Stomach (tissue), 9 donors: ENCODE data around the gene ECI2. TPM values are rescaled to one million over a fixed set of nuclear protein-coding genes. Genes with fewer than 3 reads are reported as not detected.
"Not testable (repeated sequence)": the region's sequence is repeated elsewhere in the genome, so short reads cannot be mapped to it uniquely, and the experiment has no call there.

Source experiments
- DNase-seq, 2 donors: peaks; one replicate each; pipeline versions ENCODE4 v3.0.0 to v3.0.0-alpha.2; 2013 to 2019
- H3K27ac ChIP-seq, 5 donors: fragments of 200-600 bp in 4 of 5; sonication (generic) in 4 of 5; one replicate each; pipeline ENCODE4 v1.5.1; 2013 to 2019; ENCODE audit warnings: mild to moderate bottlenecking in 1 of 5, moderate library complexity in 1 of 5
- H3K27me3 ChIP-seq, 3 donors: fragments of 200-600 bp; sonication (generic); one replicate each; pipeline ENCODE4 v1.5.1; 2017 to 2019; ENCODE audit warnings: mixed run types in 1 of 3
- H3K36me3 ChIP-seq, 4 donors: fragments of 200-600 bp; sonication (generic); 1 replicate in 3 of 4; 2 replicates in 1 of 4; pipeline ENCODE4 v1.5.1; 2016 to 2019
- H3K4me1 ChIP-seq, 4 donors: fragments of 200-600 bp; sonication (generic); one replicate each; pipeline ENCODE4 v1.5.1; 2016 to 2019
- H3K4me3 ChIP-seq, 4 donors: fragments of 200-600 bp; sonication (generic) in 3 of 4; one replicate each; pipeline ENCODE4 v1.5.1; 2016 to 2019; ENCODE audit warnings: mild to moderate bottlenecking in 1 of 4
- H3K9me3 ChIP-seq, 4 donors: fragments of 200-600 bp; sonication (generic); one replicate each; pipeline ENCODE4 v1.5.1; 2016 to 2019
- CTCF ChIP-seq, 7 experiments: fragments of 450-650 bp in 4 of 7; fragments of 200-600 bp in 3 of 7; sonication (generic) in 3 of 7; IDR thresholded peaks; one replicate each; pipeline ENCODE4 v1.5.1; 2016 to 2019; ENCODE audit warnings: antibody characterized with exemption in 7 of 7, control low read depth in 2 of 7, mild to moderate bottlenecking in 1 of 7
- EP300 ChIP-seq: sonication (generic); formaldehyde crosslinking; IDR thresholded peaks from one replicate; pipeline ENCODE4 v1.6.1; 2017; ENCODE audit warnings: antibody characterized with exemption
- POLR2A ChIP-seq, 4 donors: fragments of 450-650 bp; IDR thresholded peaks; one replicate each; pipeline ENCODE4 v1.6.1; 2016; ENCODE audit warnings: antibody characterized with exemption in 4 of 4, control low read depth in 2 of 4, mild to moderate bottlenecking in 1 of 4, moderate library complexity in 1 of 4
- POLR2AphosphoS5 ChIP-seq, 3 donors: sonication (generic); formaldehyde crosslinking; IDR thresholded peaks; one replicate each; pipeline ENCODE4 v1.6.1; 2016; ENCODE audit warnings: antibody characterized with exemption in 3 of 3
- WGBS, 5 donors: extraction: QIAGEN DNeasy Blood & Tissue Kit in 3 of 5; methylation state at CpG; one replicate each; pipeline versions ENCODE4 v1.1.5 to v1.1.7; 2013 to 2018; 5-methylcytosine and 5-hydroxymethylcytosine counted together
- intact Hi-C: fragments of 100-400 bp; cut with DNase I; formaldehyde crosslinking; loops from one replicate; pipeline ENCODE4 v1.15.1; 2023; ENCODE audit warnings: low total_unique reads
- polyA plus RNA-seq, 3 donors: library from polyadenylated mRNA; stranded (reverse); fragments of 200-250 nt; gene quantifications; one replicate each; pipeline ENCODE4 v1.2.3, GENCODE V29; 2013
- total RNA-seq, 5 donors: library from RNA; depleted of rRNA; stranded (reverse); fragments of >200 nt; gene quantifications; one replicate each; pipeline versions ENCODE4 v1.1.0 to v1.2.3, GENCODE V29; 2014 to 2016
- donor health status: healthy with polysubstance abuse.
- donor health status: Bipolar disorder and iron deficiency.
- donor health status: healthy.

ECI2 gene
- total and polyA plus RNA-seq, 8 donors: 22.8 to 107 (median 60.8) TPM

- H3K27me3 ChIP-seq: no peaks in the 10 kb centered on the region
These were observed 21.7 kb downstream of the ECI2 start for GRCh38 chr6:4113649-4114048.

GRCh38 chr6:4112366-4112765, 23.0 kb downstream of the ECI2 start:
- no peak overlapping the region for H3K4me3 ChIP-seq
- peaks cover 5 to 30% (median 20%) of the 10 kb centered on the region in 4 donors for H3K4me1 ChIP-seq
- TF ChIP-seq POLR2AphosphoS5 (IDR thresholded peaks at IDR 0.05) (no peak), CTCF (IDR thresholded peaks at IDR 0.05) (no peak), POLR2A (IDR thresholded peaks at IDR 0.05) (no peak), EP300 (no peak)
- intact Hi-C loops: no loop called here
- H3K9me3 ChIP-seq: peaks cover 0 to 16% (median 7%) of the 10 kb centered on the region in 4 donors
- no peak for DNase-seq
- WGBS, 5 donors: 94 to 98% (median 97%) methylated on average over 3 of the region's 3 CpGs
- H3K36me3 ChIP-seq: peaks cover 22 to 33% (median 33%) of the 10 kb centered on the region in 4 donors
- H3K27me3 ChIP-seq: no peaks in the 10 kb centered on the region
- no peak overlapping the region for H3K27ac ChIP-seq

More at GRCh38 chr6:4113649-4114048, 21.7 kb downstream of the ECI2 start:
- no peak for DNase-seq
- Histone ChIP-seq H3K27ac (no peak overlapping the region), H3K4me1 (peaks cover 2 to 19% (median 16%) of the 10 kb centered on the region in 4 donors), H3K9me3 (peaks cover 0 to 16% (median 7%) of the 10 kb centered on the region in 4 donors), H3K4me3 (no peak overlapping the region), H3K36me3 (peaks cover 34 to 46% (median 45%) of the 10 kb centered on the region in 4 donors)
- intact Hi-C loops: no loop called here
- no peak for TF ChIP-seq EP300
- TF ChIP-seq POLR2AphosphoS5 (IDR thresholded peaks at IDR 0.05): no peak
- no peak for TF ChIP-seq CTCF (IDR thresholded peaks at IDR 0.05)
- no peak for TF ChIP-seq POLR2A (IDR thresholded peaks at IDR 0.05)

- H3K4me3 ChIP-seq, H3K27me3 ChIP-seq, intact Hi-C loops, H3K36me3 ChIP-seq: not testable (repeated sequence)
- peaks cover 0 to 16% (median 7%) of the 10 kb centered on the region in 4 donors for H3K9me3 ChIP-seq
- peak in 2 of 3 donors; percentile 63 to 67 for TF ChIP-seq POLR2AphosphoS5 (IDR thresholded peaks at IDR 0.05)
- peak in 1 of 2 donors; percentile 69 for DNase-seq
- H3K4me1 ChIP-seq: peaks cover 5 to 30% (median 21%) of the 10 kb centered on the region in 4 donors
- H3K27ac ChIP-seq: peak overlapping the region in 4 of 5 donors; percentile 73 to 79 (median 78)
- WGBS, 5 donors: 11 to 31% (median 16%) methylated on average over 4 of the region's 4 CpGs
These were observed 26.0 kb downstream of the ECI2 start for GRCh38 chr6:4109363-4109815.

GRCh38 chr6:4108561-4109093, 26.7 kb downstream of the ECI2 start:
- peak overlapping the region; percentile 72 to 79 (median 77) for H3K27ac ChIP-seq
- H3K4me1 ChIP-seq: peaks cover 5 to 32% (median 24%) of the 10 kb centered on the region in 4 donors
- no peak for DNase-seq
- peaks cover 0 to 16% (median 7%) of the 10 kb centered on the region in 4 donors for H3K9me3 ChIP-seq
- H3K27me3 ChIP-seq: no peaks in the 10 kb centered on the region
- no peak overlapping the region for H3K4me3 ChIP-seq
- 63 to 75% (median 69%) methylated on average over 9 of the region's 9 CpGs for WGBS, 5 donors
- no peaks in the 10 kb centered on the region for H3K36me3 ChIP-seq
- TF ChIP-seq POLR2AphosphoS5 (IDR thresholded peaks at IDR 0.05) (no peak), POLR2A (IDR thresholded peaks at IDR 0.05) (no peak), EP300 (no peak), CTCF (IDR thresholded peaks at IDR 0.05) (no peak)
- intact Hi-C loops: no loop called here

- Histone ChIP-seq H3K9me3 (peaks cover 0 to 10% (median 4%) of the 10 kb centered on the region in 4 donors), H3K27me3 (no peaks in the 10 kb centered on the region), H3K36me3 (no peaks in the 10 kb centered on the region), H3K27ac (peak overlapping the region in 2 of 5 donors; percentile 78 to 79), H3K4me1 (peaks cover 9 to 37% (median 28%) of the 10 kb centered on the region in 4 donors), H3K4me3 (no peak overlapping the region)
- intact Hi-C loops: no loop called here
- no peak for TF ChIP-seq CTCF (IDR thresholded peaks at IDR 0.05)
- no peak for TF ChIP-seq POLR2A (IDR thresholded peaks at IDR 0.05)
- no peak for TF ChIP-seq EP300
- no peak for TF ChIP-seq POLR2AphosphoS5 (IDR thresholded peaks at IDR 0.05)
- 80 to 91% (median 85%) methylated on average over 2 of the region's 2 CpGs for WGBS, 5 donors
- no peak for DNase-seq
These were observed 27.5 kb downstream of the ECI2 start for GRCh38 chr6:4107873-4108272.
